KMS-11 (cell line): ENCODE data around the gene HPCAL1.

Experiments used
- H2AFZ ChIP-seq: fragments of 200-600 bp; sonication (generic); 2 replicates; pipeline ENCODE4 v1.6.1; 2016; ENCODE audit warnings: antibody characterized with exemption, mixed run types, low read depth
- H3K27ac ChIP-seq: fragments of 200-600 bp; sonication (generic); 2 replicates; pipeline ENCODE4 v1.6.1; 2016; ENCODE audit warnings: mild to moderate bottlenecking, mixed run types
- H3K27me3 ChIP-seq: fragments of 200-600 bp; sonication (generic); 2 replicates; pipeline ENCODE4 v1.6.1; 2017; ENCODE audit warnings: mild to moderate bottlenecking, low read depth, mixed run types, moderate library complexity; ENCODE audit not compliant: insufficient read depth
- H3K36me3 ChIP-seq: fragments of 200-600 bp; sonication (generic); 2 replicates; pipeline ENCODE4 v1.6.1; 2017; ENCODE audit warnings: mild to moderate bottlenecking, mixed run types; ENCODE audit not compliant: insufficient read depth
- H3K4me1 ChIP-seq: fragments of 200-600 bp; sonication (generic); 2 replicates; pipeline ENCODE4 v1.6.1; 2016; ENCODE audit warnings: mild to moderate bottlenecking, low read depth, mixed run types; ENCODE audit not compliant: poor library complexity, severe bottlenecking
- H3K4me2 ChIP-seq: fragments of 200-600 bp; sonication (generic); 2 replicates; pipeline ENCODE4 v1.7.0; 2016; ENCODE audit warnings: mild to moderate bottlenecking, mixed run types
- H3K4me3 ChIP-seq: fragments of 200-600 bp; sonication (generic); IDR thresholded peaks from 2 replicates; pipeline ENCODE4 v1.6.1; 2017; ENCODE audit warnings: low read depth, low read length, mixed read lengths; ENCODE audit not compliant: insufficient read depth
- H3K79me2 ChIP-seq: fragments of 200-600 bp; sonication (generic); 2 replicates; pipeline ENCODE4 v1.6.1; 2016; ENCODE audit warnings: low read depth, mixed run types; ENCODE audit not compliant: insufficient read depth
- H3K9ac ChIP-seq: fragments of 200-600 bp; sonication (generic); 2 replicates; pipeline ENCODE4 v1.6.1; 2016; ENCODE audit warnings: mild to moderate bottlenecking, mixed run types
- H4K20me1 ChIP-seq: fragments of 200-600 bp; sonication (generic); 2 replicates; pipeline ENCODE4 v1.6.1; 2016; ENCODE audit warnings: mild to moderate bottlenecking, mixed run types; ENCODE audit not compliant: insufficient read depth
- CTCF ChIP-seq: fragments of 200-600 bp; sonication (generic); conservative IDR thresholded peaks from 2 replicates; pipeline ENCODE4 v1.6.1; 2017; ENCODE audit warnings: low read depth, mild to moderate bottlenecking, antibody characterized with exemption, low read length, moderate library complexity, mixed read lengths

The HPCAL1 gene

GRCh38 chr2:10424051-10424450 lies 121.3 kb downstream of the HPCAL1 start:
- Histone ChIP-seq H3K27me3 (no peaks in the 10 kb centered on the region), H3K27ac (no peak overlapping the region), H4K20me1 (no peaks in the 10 kb centered on the region), H3K4me3 (no peak overlapping the region), H3K36me3 (no peaks in the 10 kb centered on the region), H3K4me1 (no peaks in the 10 kb centered on the region), H3K4me2 (no peak overlapping the region), H3K79me2 (no peaks in the 10 kb centered on the region), H2AFZ (no peak overlapping the region), H3K9ac (no peak overlapping the region)
- TF ChIP-seq CTCF = no peak

- H3K4me3 ChIP-seq = no peak overlapping the region
- no peak overlapping the region for H3K9ac ChIP-seq
Measured at GRCh38 chr2:10424916-10425505, 122.3 kb downstream of the HPCAL1 start.

GRCh38 chr2:10425699-10426098 lies 123.0 kb downstream of the HPCAL1 start:
- Histone ChIP-seq H4K20me1 (no peaks in the 10 kb centered on the region), H2AFZ (no peak overlapping the region), H3K4me2 (no peak overlapping the region), H3K4me1 (no peaks in the 10 kb centered on the region), H3K79me2 (no peaks in the 10 kb centered on the region), H3K36me3 (no peaks in the 10 kb centered on the region), H3K27ac (no peak overlapping the region), H3K9ac (no peak overlapping the region), H3K27me3 (no peaks in the 10 kb centered on the region), H3K4me3 (no peak overlapping the region)
- TF ChIP-seq CTCF = no peak

More at GRCh38 chr2:10424916-10425505, 122.3 kb downstream of the HPCAL1 start:
- no peaks in the 10 kb centered on the region for H3K4me1 ChIP-seq
- H2AFZ ChIP-seq = no peak overlapping the region
- H3K36me3 ChIP-seq = no peaks in the 10 kb centered on the region
- no peaks in the 10 kb centered on the region for H3K79me2 ChIP-seq
- no peak for TF ChIP-seq CTCF
- no peak overlapping the region for H3K27ac ChIP-seq
- H3K27me3 ChIP-seq = no peaks in the 10 kb centered on the region
- H4K20me1 ChIP-seq = no peaks in the 10 kb centered on the region
- no peak overlapping the region for H3K4me2 ChIP-seq

GRCh38 chr2:10426726-10427617 lies 124.3 kb downstream of the HPCAL1 start:
- H3K4me3 ChIP-seq = no peak overlapping the region
- no peaks in the 10 kb centered on the region for H3K36me3 ChIP-seq
- H3K4me1 ChIP-seq = no peaks in the 10 kb centered on the region
- H3K27me3 ChIP-seq = no peaks in the 10 kb centered on the region
- no peak overlapping the region for H3K4me2 ChIP-seq
- no peaks in the 10 kb centered on the region for H3K79me2 ChIP-seq
- H2AFZ ChIP-seq = no peak overlapping the region
- no peak for TF ChIP-seq CTCF
- no peak overlapping the region for H3K9ac ChIP-seq
- H4K20me1 ChIP-seq = no peaks in the 10 kb centered on the region
- H3K27ac ChIP-seq = no peak overlapping the region
